DMS114 treated with DMSO at 0.1 percent for 48 hours (cell line): ENCODE results near the gene INSC.

Experiments used
- DNase-seq: peaks from one replicate; lab custom pipeline; 2025; ENCODE audit not compliant: unreplicated experiment; lab: John Stamatoyannopoulos, UW

Gene INSC

DNA sequence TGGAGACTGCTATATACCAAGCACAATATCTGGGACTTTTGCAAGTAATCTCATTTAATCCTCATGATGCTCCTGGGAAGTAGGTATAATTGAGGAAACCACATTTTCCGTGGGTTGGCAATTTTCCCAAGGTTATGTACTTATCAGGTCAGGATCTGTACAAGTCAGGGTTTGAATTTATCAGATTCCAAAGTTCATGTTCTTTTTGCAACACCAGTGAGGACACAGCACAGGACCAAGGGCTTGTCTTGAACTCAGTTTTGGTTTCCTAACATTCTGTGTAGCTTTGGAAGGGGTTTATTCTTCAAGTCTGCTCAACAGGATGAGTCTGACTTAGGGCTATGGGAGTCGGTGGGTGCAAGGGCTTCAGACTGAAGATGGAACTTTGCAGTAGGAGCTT is 30.4 kb downstream of the INSC start:
- DNase-seq: no peak

DNA sequence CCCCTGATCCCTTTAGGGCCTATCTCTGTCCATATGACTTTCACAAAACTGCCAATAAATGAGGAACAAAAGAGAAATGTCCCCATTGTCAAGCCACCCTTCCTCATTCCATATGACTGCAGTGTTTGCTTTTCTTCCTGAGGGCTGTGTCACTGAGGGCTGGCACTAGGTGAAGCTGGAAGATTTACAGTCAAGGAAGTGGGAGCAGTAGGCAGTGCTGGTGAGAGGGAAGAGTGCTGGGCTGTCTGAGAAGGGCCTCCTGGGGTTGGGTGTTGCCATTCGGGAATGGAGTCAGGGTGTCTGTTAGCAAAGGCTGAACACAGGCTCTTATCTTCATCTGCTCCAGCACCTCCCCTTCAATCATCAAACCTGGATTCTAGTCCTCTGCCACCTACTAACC is 30.9 kb downstream of the INSC start:
- DNase-seq: no peak

DNA sequence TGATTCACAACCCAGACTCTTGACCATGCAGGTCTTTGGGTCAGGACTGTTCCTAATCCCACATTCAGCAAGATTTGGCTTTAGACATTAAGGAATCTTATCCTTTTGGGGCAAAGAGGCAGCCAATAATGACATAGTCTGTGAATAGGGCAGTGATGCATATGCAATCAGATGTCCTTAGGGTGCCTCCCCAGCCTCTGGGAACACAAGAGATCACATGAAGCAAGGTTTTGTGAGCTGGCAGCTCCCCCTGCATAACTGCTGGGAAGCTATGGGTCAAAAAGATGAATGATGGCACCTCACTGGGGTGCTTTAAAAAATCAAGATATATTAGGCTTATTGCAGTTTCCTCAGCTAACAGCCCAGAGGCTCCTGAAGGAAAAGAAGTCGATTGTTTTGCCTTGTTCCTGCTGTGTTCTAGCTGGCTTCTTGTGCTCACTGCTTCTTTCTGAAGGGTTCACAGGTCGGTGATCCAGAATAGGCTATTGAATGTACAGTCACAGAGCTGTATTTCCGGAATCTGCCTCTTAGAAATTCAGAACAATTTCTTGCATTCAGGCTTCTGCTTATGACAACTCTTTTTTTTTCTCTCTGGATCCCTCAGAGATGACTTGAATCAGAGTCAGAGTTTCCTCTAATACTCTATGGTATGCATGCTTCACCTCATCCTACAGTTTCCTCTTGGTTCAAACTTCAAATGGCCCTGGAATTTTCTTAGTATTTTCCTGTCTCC is 31.7 kb downstream of the INSC start:
- no peak for DNase-seq

DNA sequence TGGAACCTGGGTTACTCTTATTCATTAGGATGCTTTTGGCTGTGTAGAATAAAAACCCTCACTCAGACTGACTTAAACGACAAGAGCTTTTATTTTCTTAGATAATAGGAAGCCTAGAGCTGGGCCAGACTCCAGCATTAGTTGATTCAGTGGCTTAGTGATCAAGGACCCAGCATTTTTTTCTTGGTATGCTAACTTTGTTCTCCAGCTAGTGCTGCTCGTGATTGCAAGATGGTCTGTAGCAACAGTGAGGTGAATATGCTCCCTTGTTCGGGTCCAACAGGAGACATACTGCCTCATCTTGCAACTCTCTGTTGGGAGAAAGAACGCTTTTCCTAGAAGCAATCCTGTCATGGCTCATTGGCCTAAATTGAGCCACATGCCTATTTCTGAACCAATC is 33.4 kb downstream of the INSC start:
- no peak for DNase-seq

DNA sequence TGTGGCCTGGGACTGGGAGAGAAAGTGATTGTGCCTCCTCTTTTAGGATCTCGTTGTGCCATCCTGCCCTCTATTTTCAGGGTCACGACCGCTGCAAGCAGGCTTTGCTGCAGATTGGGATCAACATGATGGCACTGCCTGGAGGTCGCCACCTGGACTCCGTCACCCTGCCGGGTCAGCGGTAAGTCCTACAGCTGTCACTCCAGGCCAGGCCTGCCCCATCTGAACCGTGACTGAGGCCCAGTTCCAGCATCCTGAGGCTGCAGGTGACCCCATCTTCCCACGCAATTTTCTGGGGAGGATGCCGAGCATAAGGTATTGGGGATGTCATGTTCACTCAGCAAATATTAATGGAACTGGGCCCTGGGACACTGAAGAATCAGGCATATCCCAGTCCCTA is 34.3 kb downstream of the INSC start:
- DNase-seq: no peak

DNA sequence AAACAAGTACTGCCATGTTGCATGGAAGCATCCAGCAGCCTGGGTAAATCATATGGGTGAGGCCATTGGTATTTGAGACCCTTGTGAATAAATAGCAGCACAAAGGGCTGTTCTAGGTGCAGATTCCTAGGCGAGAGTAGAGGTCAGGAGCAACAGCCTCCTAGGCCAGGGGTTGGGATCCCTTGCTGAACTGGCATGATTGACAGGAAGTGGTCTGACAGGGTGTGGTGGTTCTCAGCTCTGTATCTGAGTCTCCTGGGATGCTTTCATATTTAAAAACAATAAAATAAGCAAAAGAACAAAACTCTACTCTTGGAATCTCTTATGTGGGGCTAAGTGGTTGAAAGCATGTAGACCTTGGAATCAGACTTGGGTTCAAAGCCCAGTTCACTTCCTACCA is 35.8 kb downstream of the INSC start:
- no peak for DNase-seq

DNA sequence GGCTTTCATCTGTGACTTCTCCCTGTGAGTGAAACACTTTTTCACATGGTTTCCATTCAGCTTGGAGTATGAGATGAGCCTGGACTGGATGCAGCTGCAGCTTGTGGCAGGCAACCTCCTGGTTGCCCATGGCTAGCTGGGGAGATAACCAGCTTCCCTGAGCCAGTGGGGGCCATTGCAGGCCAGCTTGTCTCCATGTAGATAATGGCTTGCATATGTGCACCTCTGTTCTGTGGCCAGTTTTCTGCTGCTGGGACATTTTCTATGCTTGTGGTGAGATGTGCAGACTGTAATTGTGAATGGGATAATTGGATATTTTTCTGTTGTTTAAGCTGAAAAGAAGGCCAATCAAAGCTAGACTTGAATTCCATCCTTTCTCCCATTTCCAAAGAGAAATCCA is 38.5 kb downstream of the INSC start:
- DNase-seq: no peak

DNA sequence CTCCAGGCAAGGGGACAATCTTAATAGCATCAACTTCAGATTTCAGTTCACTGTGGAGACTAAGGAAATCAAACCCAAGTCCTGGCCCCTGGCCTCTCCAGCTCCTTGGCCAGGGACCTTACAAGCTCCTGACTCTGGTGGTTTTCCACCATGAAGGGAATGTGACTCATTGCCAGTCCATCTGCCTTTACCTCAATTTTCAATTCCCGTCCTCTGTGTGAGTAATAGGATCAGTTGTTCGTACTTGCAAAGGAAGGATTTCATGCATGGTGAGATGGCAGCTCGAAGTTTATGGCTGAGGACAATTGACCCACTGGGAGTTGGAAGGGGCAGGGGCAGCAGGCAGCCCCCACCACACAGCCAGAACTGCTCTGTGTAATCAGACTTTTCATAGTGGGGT is 42.5 kb downstream of the INSC start:
- DNase-seq: no peak

DNA sequence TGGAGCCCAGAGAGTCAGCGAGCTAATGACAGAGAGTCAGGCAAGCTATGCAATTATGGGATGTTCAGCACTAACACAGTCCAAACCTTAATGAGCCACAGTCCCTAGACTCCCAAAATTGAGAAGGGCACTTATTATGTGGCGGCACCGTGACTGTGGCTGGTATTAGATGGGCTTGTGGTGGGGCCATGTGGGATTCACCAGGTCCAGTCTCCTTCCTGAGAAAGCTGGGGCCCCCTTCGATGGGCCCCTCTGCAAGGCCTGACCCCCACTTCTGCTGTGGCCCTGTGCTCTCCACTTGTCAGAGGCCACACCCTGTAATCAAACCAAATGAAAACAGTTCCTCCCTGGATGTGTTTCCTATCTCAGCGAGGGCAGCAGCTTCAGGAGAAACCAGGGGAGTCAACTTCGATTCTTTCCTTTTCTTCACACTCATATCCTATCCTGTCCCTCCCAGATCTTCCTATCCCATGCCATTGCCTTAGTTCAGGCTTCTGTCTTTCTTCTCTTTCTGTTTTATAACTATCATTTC is 42.9 kb downstream of the INSC start:
- no peak for DNase-seq

DNA sequence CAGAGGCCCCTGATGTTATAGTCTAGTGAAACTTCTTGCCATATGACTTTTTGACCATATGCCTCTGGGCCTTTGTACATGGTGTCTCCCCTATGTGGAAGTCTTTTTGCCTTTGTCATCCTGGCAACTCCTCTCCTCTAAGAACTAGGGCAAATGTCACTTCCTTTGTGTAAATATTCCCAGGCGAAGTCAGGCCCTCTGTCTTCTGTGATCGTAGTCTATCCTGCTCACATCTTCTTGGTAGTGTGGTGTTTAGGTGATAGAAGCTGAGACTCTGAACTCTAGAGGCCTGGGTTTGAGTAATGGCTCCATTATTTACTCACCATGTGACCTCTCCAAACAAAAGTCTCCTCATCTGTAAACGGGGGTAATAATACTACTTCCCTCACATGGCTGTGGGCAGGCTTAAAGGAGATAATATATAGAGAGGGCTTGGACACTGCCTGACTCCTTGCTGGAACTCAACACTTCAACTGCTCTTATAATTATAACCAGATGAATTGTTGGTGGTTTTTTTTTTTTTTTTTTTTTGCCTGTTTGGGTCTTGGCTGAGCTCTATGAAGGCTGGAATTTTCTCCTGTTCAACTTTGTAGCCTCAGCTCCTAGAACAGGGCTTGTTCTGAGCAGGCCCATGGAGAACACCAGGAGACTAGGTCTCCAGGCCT is 43.8 kb downstream of the INSC start:
- no peak for DNase-seq

DNA sequence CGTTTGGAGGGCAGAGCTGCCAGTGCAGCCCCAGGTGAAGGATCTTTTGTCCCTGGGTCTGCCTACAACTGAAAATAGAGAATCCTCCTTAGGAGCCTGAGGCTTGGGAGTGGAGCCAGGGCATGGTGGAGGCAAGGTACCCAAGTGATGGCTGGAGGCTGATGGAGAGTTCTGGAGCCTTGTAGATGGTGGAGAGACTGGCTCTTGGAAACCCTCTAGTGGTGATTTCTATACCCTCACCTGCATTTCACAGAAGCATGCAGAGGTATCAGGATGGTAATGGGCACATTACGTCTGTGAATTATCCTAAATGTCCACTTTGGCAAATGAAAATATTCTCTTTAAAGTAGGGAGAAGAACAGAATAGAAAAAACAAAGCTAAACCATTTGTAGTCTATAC is 44.4 kb downstream of the INSC start:
- DNase-seq: no peak

DNA sequence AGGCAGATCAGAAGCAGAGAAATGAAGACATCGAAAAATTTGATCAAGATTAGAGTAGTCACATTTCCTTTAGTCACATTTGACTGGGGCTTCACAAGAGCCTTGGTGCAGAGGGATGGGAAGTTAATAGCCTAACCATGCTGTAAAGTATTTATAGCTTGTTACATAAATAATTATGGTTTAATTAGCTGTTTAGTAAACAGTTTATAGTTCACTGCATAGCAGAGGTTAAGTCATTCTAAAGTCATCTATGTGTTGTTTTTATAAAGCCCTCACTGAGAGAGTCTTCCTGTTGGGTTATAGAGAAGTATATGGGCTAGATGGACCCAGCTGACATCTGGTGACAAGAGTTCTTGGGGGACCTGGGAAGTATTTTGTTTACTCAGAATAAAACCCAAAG is 47.1 kb downstream of the INSC start:
- no peak for DNase-seq

DNA sequence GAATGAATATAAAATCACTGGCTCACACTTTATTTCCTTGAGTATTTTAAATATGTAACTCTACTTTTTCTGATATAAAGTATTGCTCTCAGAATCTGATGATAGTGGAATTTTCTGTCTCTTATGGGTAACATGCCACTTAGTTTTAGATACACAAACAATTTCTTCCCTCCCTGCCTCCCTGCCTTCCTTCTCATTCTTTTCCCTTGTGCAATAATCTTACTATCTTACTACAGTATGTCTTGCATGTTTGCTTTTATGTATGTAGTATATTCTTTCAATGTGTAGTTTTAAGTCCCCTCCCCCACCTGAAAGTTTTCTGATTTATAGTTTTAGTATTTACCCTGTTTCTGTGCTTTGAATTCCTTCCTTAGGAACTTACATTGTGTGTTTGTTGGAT is 48.4 kb downstream of the INSC start:
- DNase-seq: no peak

DNA sequence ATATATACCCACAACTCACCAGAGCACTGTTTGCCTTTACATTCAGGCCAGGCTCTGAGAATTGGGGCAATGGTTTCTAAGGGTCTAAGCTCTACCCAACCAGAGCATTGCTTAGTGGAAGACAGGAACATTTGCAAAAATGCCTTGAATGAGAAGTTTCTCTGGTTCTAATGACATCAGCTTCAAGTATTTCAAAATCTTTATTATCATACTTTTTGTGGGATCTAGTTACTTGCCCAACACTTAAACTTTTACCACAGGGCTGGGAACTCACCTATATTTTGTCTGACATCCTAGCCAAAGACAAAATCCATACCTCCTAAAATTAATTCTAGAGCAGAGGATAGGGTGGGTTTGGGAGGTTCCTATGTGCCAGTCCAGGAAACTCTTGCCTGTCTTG is 51.5 kb downstream of the INSC start:
- DNase-seq: no peak

DNA sequence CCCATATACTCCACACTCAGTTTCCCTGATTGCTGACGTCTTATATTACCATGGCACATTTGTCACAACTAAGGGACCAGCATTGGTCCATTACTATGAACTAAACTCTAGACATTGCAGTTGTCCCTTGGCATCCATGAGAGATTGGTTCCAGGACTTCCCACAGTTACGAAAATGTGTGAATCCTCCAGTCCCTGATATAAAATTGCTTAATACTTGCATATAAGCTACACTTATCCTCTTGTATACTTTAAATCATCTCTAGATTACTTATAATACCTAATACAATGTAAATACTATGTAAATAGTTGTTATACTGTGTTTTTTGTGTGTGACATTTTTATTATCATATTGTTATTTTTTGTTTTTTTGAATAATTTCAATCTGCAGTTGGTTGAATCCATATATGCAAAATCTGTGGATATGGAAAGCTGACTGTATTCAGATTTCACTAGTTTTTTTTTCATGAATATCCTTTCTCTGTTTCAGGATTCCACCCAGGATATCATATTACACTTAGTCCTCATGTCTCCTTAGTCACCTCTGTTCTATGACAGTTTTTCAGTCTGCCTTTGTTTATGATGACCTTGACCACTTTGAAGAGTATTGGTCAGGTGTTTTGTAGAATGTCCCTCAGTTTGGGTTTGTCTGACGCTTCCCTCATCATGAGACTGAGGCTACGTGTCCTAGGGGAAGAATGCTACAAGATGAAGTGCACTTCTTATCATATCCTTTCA is 55.3 kb downstream of the INSC start:
- DNase-seq: no peak

DNA sequence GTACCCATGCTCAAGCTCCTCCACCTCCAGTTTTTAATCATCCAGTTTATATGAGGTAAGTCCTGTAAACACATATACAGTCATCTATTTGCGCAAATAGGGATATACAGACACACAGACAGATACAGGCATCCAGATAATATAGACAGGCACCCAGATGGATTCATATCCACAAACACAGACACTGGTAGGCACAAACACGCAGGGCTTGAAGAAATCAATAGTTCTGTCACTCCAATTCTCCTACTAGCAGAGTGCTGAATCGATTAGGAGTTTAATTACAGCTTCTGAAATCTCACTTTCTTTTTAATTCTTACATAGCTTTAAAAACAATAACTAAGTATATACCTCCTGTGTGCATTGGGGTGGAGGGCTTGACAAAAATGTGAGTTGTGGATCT is 56.0 kb downstream of the INSC start:
- DNase-seq: no peak

DNA sequence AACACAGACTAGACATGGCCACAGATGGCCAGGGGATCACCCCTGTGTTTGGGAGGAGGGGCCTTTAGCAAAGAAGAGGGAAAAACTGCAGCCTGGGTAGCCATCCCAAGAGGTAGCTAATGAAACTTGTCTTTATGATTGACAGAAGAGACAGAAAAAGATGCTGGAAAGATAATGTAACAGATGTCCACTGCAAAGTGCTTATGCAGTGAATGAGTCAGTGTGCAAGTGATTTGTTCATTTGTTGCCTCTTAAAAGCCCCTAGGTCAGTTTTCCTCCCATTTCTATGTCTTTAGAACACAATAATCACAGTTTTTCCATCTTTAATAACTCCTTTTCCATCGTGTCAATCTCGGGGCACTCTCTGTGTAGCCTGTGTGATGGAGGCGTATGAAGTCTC is 57.2 kb downstream of the INSC start:
- no peak for DNase-seq

DNA sequence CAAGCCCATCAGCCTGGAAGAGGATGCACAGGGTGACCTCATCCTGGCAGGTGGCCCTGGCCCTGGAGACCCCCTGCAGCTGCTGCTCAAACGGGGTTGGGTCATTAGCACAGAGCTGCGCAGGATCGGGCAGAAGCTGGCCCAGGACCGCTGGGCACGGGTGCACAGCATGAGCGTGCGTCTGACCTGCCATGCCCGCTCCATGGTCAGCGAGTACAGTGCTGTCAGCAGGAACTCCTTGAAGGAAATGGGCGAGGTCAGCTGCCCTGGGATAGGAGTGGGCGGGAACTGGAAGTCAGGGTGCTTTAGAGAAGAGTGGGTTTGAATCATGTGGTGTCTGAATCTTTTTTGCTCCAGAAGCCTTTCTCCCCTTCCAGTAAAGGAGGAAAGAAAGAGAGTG is 61.1 kb downstream of the INSC start:
- DNase-seq: no peak

DNA sequence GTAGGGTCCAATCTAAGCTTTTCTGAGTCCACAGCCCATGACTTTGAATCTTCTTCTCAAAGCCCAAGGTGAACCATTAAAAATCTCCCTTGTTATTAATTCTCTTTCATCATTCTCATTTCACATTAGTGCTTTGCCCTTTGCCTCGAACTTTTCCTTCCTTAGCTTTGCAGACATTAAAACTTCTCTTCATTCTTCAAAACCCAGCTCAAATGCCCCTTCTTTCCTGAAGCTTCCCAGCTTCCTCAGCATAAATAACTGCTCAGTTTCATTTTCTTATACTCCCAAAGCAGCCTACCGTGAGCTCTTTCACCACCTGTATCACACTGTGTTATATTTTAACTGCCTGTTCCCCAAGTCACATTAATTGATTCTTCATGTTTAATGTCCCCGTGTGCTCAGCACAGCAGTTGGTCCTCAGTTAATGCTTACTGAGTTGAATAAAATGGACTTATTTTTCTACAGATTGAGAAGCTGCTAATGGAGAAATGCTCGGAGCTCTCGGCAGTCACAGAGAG is 62.0 kb downstream of the INSC start:
- no peak for DNase-seq

DNA sequence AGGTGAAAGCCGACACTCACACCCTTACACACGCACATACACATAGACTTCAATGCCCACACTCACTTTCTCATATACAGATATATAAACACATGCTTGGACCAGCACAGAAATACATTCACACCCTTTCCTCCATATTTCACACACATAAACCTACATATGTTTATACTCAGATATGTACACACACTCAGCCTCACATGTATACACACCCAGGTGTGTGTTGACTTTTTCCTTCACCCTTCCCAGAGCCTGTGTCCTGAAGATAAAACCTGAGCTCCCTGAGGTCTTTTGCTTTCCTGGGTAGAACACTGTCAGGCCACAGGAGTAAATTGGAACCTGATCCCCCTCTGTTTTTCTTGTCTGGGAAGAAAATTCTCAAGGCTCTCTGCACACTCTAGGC is 62.8 kb downstream of the INSC start:
- no peak for DNase-seq

DNA sequence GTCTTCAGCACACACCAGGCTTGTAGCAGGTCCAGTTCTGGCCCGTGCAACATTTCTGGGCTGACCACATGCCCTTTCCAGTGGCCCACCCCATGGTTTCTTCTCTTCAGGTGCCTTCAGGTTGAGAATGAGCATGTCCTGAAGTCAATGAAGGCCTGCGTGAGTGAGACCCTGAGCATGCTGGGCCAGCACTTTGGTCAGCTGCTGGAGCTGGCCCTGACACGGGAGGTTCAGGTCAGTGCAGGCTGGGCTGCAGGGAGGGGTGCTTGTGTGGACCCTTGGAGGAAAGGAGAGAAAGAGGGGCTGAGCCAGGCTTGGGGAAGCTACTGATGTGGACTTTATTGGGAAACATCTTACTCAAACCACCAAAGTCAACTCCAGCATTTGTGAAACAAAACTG is 63.5 kb downstream of the INSC start:
- no peak for DNase-seq

DNA sequence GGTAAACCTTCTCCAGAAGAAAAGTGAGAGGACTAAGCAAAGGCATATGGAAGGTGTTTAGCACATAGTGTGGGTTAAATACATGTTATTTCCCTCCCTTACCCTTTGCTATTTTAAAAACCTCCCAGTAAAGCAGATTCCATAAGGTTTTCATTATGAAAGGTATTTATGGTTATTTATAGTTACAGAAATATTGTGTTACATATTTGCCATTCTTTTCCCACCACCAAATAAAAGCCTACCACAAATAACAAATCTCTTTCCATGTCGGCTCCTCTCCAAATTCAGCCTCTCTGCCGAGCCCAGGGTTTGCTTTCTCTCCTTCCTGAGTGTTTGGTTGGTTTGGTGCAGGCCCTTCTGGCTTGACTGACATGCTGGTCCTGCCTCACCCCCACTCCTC is 64.4 kb downstream of the INSC start:
- no peak for DNase-seq
